MM.1S (cell line): ENCODE results near the gene CACNA2D1.

ENCODE experiments used
- CTCF ChIP-seq: fragments of 300-600 bp; sonication (generic); IDR thresholded peaks from 2 replicates; pipeline ENCODE4 v1.5.1; 2016; ENCODE audit warnings: antibody characterized with exemption, low read length, mixed read lengths
- EZH2 ChIP-seq: fragments of 300-600 bp; sonication (generic); optimal IDR thresholded peaks from 2 replicates; pipeline ENCODE3; 2017; ENCODE audit warnings: low read depth, mild to moderate bottlenecking, antibody characterized with exemption, low read length, mixed read lengths

- TF ChIP-seq CTCF (no peak), EZH2 (no peak)
Observed at GRCh38 chr7:82435769-82436168, 7.8 kb downstream of the CACNA2D1 start.
